NT2/D1 (cell line): ENCODE results near the gene ATAT1.
"Not testable (repeated sequence)": the region's sequence is repeated elsewhere in the genome, so short reads cannot be mapped to it uniquely, and the experiment has no call there.

Experiments
- DNase-seq: peaks from one replicate; pipeline ENCODE4 v3.0.0-alpha.2; 2011; ENCODE audit warnings: low read depth, low spot score
- H3K27me3 ChIP-seq: 2 replicates; pipeline ENCODE4 v1.6.0; 2011; ENCODE audit warnings: mild to moderate bottlenecking; ENCODE audit not compliant: insufficient read length, insufficient read depth
- H3K36me3 ChIP-seq: 2 replicates; pipeline ENCODE4 v1.6.1; 2011; ENCODE audit warnings: mild to moderate bottlenecking, low read length, mixed read lengths; ENCODE audit not compliant: insufficient read depth, insufficient read length
- H3K4me1 ChIP-seq: 2 replicates; pipeline ENCODE4 v1.5.1; 2011; ENCODE audit not compliant: insufficient read depth, insufficient read length
- H3K4me3 ChIP-seq: 2 replicates; pipeline ENCODE4 v1.5.1; 2011; ENCODE audit warnings: low read depth; ENCODE audit not compliant: insufficient read length
- H3K9ac ChIP-seq: 2 replicates; pipeline ENCODE4 v1.6.0; 2011; ENCODE audit warnings: low read depth; ENCODE audit not compliant: insufficient read length
- H3K9me3 ChIP-seq: 2 replicates; pipeline ENCODE4 v1.5.1; 2011; ENCODE audit warnings: mild to moderate bottlenecking, low read length; ENCODE audit not compliant: insufficient read depth
- SUZ12 ChIP-seq: IDR thresholded peaks from 2 replicates; pipeline ENCODE4 v1.6.1; 2011; ENCODE audit not compliant: insufficient read length, insufficient read depth; ENCODE audit errors: extremely low read depth
- YY1 ChIP-seq: IDR thresholded peaks from 2 replicates; pipeline ENCODE4 v1.6.1; 2011; ENCODE audit not compliant: insufficient read length, insufficient read depth
- ZNF274 ChIP-seq: IDR thresholded peaks from 2 replicates; pipeline ENCODE4 v1.6.1; 2011; ENCODE audit warnings: mild to moderate bottlenecking, low read depth, low read length

ATAT1 gene

DNA sequence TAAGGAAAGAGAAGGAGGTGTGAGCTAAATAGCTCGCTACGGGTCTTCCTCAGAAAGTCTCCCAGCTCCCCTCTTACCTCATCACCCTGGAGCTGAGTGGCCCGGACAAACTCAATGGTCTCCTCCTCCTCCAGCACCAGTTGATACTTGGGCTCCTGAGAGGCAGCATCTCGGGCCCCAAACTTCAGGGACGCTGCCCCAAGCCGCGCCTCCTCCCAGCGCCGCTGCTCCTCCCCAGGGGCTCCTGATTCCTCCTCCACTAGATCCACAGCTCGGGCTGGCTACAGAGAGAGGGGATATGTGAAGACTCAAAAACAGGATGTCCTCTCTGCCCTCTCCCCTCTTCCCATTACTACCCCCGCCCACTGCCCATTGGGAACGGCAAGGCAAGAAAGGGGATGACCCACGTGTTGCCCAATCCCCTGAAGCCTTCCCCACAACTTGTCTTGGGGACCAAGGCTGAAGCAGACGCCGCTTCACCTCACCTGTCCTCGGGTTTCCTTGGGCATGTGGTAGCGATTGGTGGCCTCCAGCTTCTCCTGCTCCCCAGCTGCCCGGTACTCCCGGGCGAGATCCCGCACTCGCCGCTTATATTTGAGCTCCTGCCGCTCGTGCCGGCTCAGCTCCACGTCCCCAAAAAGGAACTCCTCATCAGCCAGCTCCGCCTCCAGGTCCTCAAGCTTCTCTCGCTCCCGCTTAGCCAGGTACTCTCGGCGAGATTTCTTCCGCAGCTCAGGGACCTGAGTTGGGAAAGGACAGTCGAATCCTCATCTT, 38.5 kb downstream of the ATAT1 start:
- no peaks in the 10 kb centered on the region for H3K9me3 ChIP-seq
- no peak for DNase-seq
- H3K4me3 ChIP-seq: no peak overlapping the region
- no peaks in the 10 kb centered on the region for H3K27me3 ChIP-seq
- no peaks in the 10 kb centered on the region for H3K4me1 ChIP-seq
- peaks cover 60% of the 10 kb centered on the region for H3K36me3 ChIP-seq
- no peak overlapping the region for H3K9ac ChIP-seq
- TF ChIP-seq ZNF274 (no peak), YY1 (no peak), SUZ12 (no peak)

DNA sequence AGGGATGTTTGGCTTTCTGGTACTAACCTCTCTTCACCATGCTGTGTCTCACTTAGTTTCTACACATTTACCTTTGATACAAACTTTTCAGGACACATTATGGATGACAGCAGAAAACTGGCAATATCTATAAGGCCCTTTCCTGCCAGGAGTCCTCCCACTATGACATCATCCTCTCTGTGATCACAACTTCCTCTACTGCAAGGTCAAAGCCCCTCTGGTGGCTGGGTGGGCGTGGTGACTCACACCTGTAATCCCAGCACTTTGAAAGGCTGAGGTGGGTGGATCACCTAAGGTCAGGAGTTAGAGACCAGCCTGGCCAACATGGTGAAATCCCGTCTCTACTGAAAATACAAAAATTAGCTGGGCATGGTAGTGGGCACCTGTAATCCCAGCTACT, 39.6 kb downstream of the ATAT1 start:
- H3K4me1 ChIP-seq, H3K9ac ChIP-seq, H3K4me3 ChIP-seq, H3K9me3 ChIP-seq, H3K27me3 ChIP-seq, DNase-seq: not testable (repeated sequence)
- H3K36me3 ChIP-seq: peaks cover 66% of the 10 kb centered on the region

DNA sequence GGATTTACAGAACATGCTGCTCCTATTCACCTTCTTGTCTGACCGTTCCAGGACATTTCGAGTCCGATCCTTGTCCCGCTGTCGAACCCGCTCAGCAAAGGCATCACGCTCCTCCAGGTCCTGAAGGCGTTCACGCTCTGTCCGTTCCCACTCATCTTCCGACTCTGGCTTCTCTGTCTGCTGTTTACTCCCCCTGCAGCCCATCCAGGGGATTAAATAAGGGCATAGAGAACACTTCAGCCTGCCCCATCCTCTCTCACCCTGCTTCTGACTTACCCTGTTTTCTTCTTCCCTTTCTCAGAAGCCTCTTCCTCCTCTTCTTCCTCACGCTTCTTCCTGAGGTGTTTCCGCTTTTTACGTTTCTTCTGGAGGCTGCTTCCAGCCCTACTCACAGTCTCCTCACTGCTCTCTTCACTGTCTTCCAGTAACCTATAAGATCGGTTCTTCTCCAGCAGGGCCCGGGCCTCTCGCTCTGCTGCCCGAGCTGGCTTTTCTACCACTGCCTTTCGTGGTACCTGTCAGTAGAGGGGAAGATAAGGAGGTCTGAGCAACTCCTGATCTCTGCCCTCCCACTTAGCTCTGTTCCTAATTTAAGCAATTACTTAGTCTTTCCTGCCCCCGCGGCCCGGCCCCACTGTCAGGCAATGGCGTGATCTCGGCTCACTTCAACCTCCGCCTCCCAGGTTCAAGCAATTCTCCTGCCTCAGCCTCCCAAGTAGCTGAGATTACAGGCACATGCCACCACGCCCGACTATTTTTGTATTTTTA, 44.3 kb downstream of the ATAT1 start:
- H3K36me3 ChIP-seq: peaks cover 32% of the 10 kb centered on the region
- no peak for DNase-seq
- no peak overlapping the region for H3K9ac ChIP-seq

DNA sequence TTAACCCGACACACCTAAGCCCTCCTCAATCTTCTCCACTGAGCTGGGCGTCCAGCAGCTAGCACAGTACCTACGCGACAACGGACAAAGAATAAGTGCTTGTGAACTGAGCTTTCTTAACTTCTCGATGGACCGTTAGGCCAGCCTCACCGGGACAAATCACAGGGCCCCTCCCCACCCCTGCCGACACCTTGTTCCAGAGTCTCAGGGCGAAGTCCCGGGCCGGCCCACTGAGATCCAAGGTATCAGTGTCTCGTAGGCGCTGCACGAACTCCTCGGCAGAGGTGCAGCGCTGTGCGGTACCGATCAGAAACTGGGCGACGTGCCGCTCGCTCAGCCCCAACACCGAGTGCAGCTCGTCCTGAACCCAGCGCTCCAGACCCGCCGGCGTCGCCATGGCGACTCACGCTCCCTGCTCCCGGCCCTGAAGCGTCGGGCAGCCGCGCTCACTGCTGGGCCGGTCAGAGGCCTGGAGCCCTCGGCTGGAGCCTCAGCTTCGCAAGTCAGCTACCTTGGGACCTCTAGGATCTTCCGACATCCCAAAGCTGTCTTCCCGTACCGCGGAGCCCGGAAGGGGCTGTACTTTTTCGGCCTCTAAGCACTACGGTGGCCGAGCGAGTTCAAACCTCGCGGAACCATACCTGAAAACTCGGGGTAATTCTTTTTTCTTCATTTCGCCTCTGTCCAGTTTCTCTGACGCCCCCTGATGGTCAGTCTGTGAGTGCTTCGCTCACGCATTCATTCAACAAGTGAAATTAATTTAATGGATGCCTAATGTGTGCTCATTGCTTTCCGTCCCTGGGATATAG, 46.0 kb downstream of the ATAT1 start, which contains the start of gene DHX16:
DHX16 (minus strand) TSS at position 562 of the 809 bp plus-strand sequence; CDS start at position 397, 165 bp downstream.
- peak; percentile 89 for DNase-seq
- Histone ChIP-seq H3K36me3 (peaks cover 40% of the 10 kb centered on the region), H3K27me3 (no peaks in the 10 kb centered on the region), H3K4me1 (no peaks in the 10 kb centered on the region), H3K9me3 (no peaks in the 10 kb centered on the region), H3K9ac (peak within 1 kb of the TSS; percentile 91), H3K4me3 (peak within 1 kb of the TSS; percentile 91)
- no peak for TF ChIP-seq ZNF274
- no peak for TF ChIP-seq SUZ12
- TF ChIP-seq YY1: no peak

More for the DNA sequence above, 44.3 kb downstream of the ATAT1 start:
- H3K27me3 ChIP-seq: no peaks in the 10 kb centered on the region
- H3K4me3 ChIP-seq: no peak overlapping the region
- no peaks in the 10 kb centered on the region for H3K4me1 ChIP-seq
- no peaks in the 10 kb centered on the region for H3K9me3 ChIP-seq
- TF ChIP-seq ZNF274 (no peak), SUZ12 (no peak), YY1 (no peak)

DNA sequence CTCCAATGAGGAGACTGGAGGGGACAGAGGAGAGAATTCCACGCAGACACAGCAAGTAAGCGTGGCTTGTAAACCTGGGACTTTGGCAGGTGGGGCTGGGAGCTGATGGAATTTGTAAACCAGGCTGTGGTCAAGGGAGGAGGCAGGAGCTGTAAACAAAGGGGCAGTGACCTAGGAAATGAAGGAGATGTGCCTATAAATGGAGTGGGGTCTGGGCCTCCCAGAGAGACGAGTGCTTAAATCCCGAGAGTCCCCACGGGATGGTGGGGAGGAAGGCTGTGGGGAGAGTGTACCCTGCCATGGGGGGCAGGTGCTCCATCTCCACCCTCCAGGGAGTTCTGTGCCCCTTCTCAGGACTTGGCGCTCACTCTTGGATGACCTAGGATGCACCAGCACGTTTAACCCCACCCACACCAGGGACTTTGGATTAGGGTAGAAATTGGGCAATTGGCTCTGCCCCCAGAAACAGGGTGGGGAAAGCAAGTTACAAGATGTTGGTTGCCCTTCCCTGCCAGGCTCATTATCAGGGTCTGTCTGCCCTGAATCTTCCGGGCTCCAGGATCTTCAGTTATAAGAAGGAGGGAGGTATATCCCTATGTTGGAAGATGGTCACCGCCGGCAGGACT, 50.1 kb downstream of the ATAT1 start:
- TF ChIP-seq ZNF274: no peak
- TF ChIP-seq YY1: no peak
- no peak for TF ChIP-seq SUZ12
- H3K9me3 ChIP-seq: no peaks in the 10 kb centered on the region
- H3K27me3 ChIP-seq: no peaks in the 10 kb centered on the region
- H3K4me3 ChIP-seq: no peak overlapping the region
- DNase-seq: no peak
- H3K4me1 ChIP-seq: no peaks in the 10 kb centered on the region
- H3K36me3 ChIP-seq: peaks cover 36% of the 10 kb centered on the region
- no peak overlapping the region for H3K9ac ChIP-seq

DNA sequence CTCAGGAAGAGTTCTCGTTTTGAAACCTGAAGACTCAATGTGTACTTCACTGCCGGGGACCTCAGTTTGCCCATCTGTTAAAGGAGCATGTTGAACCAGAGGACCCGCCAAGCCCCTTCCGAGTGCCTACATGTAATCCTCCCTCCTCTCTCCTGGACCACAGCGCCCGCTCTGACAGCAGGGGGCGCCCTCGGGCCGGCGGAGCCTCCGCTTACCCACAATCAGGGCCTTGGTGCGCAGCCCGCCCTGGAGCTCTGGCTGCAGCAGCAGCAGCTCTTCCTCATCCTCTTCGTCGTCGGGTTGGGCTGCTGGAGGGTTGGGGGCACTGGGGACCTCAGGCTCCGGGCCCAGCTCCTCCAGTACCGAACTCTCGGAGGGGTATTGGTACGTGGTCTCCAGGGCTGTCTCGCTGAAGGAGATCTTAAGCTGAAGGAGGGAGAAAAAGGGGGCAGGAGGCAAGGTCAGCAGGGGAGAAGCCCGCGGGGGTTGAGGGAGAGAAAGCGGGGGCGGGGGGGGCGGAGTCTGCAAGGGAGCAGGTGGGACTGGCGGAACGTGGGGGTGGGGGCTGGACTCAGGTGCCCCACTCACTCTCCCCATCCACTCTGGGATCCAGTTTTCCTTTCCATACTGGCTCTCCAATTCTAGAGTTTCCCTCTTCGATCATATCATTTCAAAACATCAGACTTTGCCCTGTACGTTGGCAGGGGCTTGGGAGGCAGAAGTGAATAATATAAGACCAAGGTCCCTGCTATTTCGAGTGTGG, 52.5 kb downstream of the ATAT1 start:
- no peak for DNase-seq
- Histone ChIP-seq H3K4me3 (no peak overlapping the region), H3K4me1 (peaks cover 10% of the 10 kb centered on the region), H3K9ac (peak overlapping the region; percentile 36), H3K27me3 (no peaks in the 10 kb centered on the region), H3K9me3 (no peaks in the 10 kb centered on the region), H3K36me3 (peaks cover 44% of the 10 kb centered on the region)
- no peak for TF ChIP-seq YY1
- no peak for TF ChIP-seq ZNF274
